ENCODE results near the gene SLC4A7. TPM values are rescaled to one million over a fixed set of nuclear protein-coding genes. Genes with fewer than 3 reads are reported as not detected.
"Not testable (repeated sequence)": the region's sequence is repeated elsewhere in the genome, so short reads cannot be mapped to it uniquely, and the experiment has no call there.

SLC4A7 gene
- 67.4 to 69.0 TPM (median 68.8 TPM) in 3 replicates for total RNA-seq
- long read RNA-seq, partial matches to known transcripts: 7 of 29 reads
- long read RNA-seq, other reads (novel, unspliced or antisense): 17 of 29 reads

DNA sequence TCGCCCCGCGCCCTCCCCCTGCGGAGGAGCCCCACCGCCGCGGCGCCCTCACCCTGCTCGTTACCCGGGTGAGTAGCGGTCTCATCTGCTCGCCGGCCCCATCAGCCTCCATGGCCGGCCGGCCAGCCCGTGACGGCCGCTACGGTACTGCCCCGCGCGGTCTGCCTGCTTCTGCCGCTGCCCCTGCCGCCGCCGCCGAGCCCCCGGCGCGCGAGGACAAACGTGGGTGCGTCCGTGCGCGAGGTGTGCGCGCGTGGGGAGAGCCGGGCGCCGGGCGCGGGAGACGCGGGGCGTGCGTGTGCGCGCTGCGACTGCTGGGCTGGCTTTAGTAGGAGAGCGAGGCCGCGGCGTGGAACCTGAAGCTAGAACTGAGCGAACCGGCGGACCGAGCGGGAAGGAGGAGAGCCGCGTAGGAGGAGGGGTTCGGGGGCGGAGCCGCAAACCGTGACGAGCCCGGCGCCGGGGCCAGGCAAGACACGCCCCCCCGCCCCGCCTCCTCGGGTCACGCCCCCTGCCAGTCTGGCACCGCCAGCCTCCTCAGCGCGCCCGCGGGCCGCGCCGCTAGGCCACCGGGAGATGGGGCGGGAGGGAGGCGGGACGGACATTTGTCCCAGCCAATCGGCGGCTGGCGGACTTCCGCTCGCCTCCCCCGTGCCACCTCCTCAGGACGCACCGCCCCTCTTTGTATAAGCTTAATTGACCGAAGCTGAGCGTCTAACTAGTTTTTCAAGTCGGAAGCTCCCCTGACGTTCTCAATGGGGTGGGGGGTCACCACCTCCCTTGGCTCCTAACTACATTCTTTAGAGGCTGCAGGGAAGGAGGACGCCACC lies at the start of gene SLC4A7:
Gene SLC4A7 (minus strand): TSS at position 370 of the 830 bp plus-strand sequence. CDS start 258 bp downstream, at position 112.
- peaks cover 31% of the 10 kb centered on the region for H3K4me1 Mint-ChIP-seq (ENCODE audit: low read depth)
- H3K4me3 Mint-ChIP-seq (ENCODE audit: unreplicated experiment): peak within 1 kb of the TSS; percentile 99
- H3K36me3 Mint-ChIP-seq (ENCODE audit: low read depth): no peaks in the 10 kb centered on the region
- peak within 1 kb of the TSS; percentile 95 for H3K27ac Mint-ChIP-seq (ENCODE audit: unreplicated experiment)
- DNase-seq (ENCODE audit: low spot score): peak; percentile 98
- no peaks in the 10 kb centered on the region for H3K27me3 Mint-ChIP-seq (ENCODE audit: low read depth)
- TF ChIP-seq, protein P1, sequence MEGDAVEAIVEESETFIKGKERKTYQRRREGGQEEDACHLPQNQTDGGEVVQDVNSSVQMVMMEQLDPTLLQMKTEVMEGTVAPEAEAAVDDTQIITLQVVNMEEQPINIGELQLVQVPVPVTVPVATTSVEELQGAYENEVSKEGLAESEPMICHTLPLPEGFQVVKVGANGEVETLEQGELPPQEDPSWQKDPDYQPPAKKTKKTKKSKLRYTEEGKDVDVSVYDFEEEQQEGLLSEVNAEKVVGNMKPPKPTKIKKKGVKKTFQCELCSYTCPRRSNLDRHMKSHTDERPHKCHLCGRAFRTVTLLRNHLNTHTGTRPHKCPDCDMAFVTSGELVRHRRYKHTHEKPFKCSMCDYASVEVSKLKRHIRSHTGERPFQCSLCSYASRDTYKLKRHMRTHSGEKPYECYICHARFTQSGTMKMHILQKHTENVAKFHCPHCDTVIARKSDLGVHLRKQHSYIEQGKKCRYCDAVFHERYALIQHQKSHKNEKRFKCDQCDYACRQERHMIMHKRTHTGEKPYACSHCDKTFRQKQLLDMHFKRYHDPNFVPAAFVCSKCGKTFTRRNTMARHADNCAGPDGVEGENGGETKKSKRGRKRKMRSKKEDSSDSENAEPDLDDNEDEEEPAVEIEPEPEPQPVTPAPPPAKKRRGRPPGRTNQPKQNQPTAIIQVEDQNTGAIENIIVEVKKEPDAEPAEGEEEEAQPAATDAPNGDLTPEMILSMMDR (IDR thresholded peaks at IDR 0.05): peak; percentile 18
- no peaks in the 10 kb centered on the region for H3K9me3 Mint-ChIP-seq (ENCODE audit: low read depth)

DNA sequence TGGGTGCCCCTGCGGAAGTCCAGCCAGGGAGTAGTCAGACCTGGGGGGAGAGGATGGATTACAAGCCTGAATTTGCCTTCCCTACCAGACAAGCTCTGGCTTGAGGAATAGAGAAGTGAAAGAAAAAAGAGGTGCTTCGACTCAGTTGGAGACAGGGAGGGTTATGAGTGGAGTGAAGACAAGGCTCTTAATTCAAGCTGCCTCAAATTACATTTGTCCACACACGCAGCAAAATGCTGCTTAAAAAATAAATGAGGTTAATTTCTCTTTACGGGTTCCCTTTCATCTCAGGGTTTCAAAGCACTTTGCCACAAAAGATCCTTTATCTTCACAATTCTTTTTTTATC lies 49.0 kb upstream of the SLC4A7 start:
- Mint-ChIP-seq H3K4me1 (ENCODE audit: low read depth) (peaks cover 47% of the 10 kb centered on the region), H3K27me3 (ENCODE audit: low read depth) (no peaks in the 10 kb centered on the region), H3K4me3 (ENCODE audit: unreplicated experiment) (peak overlapping the region; percentile 40), H3K36me3 (ENCODE audit: low read depth) (no peaks in the 10 kb centered on the region), H3K27ac (ENCODE audit: unreplicated experiment) (peak overlapping the region; percentile 96), H3K9me3 (ENCODE audit: low read depth) (no peaks in the 10 kb centered on the region)
- TF ChIP-seq, protein P1 (IDR thresholded peaks at IDR 0.05): no peak
- no peak for DNase-seq (ENCODE audit: low spot score)

DNA sequence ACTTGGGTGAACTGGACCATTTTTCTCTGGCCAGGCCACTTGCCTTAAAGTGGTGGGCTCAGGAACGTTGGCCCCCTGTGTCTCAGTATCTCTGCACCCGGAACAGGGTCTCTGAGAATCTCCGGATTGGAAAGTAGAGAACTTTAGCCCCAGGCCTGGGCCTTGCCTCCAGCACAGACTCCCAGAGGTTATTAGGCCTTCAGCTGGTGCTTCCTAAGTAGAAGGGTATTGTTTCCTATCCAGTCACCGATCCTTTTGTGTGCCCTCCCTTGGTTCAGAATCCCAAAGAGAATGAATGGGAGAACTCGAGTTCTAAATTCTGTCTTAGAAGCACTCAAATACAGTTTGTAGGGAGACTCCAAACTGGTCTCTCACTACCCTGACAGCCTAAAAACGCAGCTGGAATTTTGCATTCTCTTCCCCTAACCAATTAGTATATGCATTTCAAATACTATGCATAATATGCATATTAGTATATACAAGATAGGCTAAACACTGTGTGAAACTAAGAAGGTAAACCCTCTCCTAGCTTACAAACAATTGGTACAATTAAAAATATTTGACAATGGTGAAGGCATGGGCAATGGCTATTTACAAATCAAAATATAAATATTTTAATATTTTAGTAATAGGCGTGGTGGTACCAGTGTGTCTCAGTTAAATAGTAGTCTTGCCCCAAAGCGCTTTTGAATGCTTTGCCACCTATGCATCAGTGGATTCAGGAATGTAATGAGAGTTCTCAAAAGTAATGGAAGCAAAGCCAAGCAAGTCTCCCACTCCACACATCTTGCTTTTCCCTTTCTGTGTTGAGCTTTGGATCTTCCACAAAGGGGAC lies 48.5 kb upstream of the SLC4A7 start:
- Mint-ChIP-seq H3K27ac (ENCODE audit: unreplicated experiment) (peak overlapping the region; percentile 96), H3K9me3 (ENCODE audit: low read depth) (no peaks in the 10 kb centered on the region), H3K4me3 (ENCODE audit: unreplicated experiment) (peak overlapping the region; percentile 40), H3K36me3 (ENCODE audit: low read depth) (no peaks in the 10 kb centered on the region), H3K4me1 (ENCODE audit: low read depth) (peaks cover 47% of the 10 kb centered on the region), H3K27me3 (ENCODE audit: low read depth) (no peaks in the 10 kb centered on the region)
- DNase-seq (ENCODE audit: low spot score): no peak
- TF ChIP-seq, protein P1 (IDR thresholded peaks at IDR 0.05): no peak

DNA sequence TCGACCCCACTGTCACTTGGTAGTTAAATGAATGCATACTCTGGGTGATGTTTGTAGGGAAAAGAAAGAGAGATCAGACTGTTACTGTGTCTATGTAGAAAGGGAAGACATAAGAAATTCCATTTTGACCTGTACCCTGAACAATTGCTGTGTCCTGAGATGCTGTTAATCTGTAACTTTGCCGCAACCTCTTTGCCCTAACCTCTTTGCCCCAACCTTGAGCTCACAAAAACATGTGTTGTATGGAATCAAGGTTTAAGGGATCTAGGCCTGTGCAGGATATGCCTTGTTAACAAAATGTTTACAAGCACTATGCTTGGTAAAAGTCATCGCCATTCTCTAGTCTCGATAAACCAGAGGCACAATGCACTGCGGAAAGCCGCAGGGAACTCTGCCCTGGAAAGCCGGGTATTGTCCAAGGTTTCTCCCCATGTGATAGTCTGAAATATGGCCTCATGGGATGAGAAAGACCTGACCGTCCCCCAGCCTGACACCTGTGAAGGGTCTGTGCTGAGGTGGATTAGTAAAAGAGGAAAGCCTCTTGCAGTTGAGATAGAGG lies 47.1 kb upstream of the SLC4A7 start:
- DNase-seq (ENCODE audit: low spot score); H3K36me3 Mint-ChIP-seq (ENCODE audit: low read depth); H3K27ac Mint-ChIP-seq (ENCODE audit: unreplicated experiment); H3K4me3 Mint-ChIP-seq (ENCODE audit: unreplicated experiment); H3K27me3 Mint-ChIP-seq (ENCODE audit: low read depth); H3K9me3 Mint-ChIP-seq (ENCODE audit: low read depth): not testable (repeated sequence)
- peaks cover 44% of the 10 kb centered on the region for H3K4me1 Mint-ChIP-seq (ENCODE audit: low read depth)

DNA sequence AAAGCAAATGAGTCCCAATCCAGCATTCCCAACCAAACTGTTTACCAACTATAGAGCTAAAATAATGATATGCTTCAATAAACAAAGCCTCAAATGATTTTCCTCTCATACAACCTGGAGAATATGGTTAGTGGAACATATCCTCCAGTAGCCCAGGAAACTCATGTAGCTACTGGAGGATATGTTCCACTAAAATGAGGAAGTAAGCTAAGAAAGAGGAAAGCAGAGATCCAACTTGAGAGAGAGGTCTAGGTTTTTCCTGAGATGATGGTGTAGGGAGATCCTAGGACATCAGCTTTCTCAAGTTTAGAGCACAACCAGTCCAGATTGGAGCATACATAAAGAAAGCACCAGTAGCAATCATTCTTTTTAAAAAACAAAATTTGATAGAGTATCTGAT lies 44.6 kb upstream of the SLC4A7 start:
- Mint-ChIP-seq H3K4me1 (ENCODE audit: low read depth) (peaks cover 37% of the 10 kb centered on the region), H3K4me3 (ENCODE audit: unreplicated experiment) (no peak overlapping the region), H3K36me3 (ENCODE audit: low read depth) (no peaks in the 10 kb centered on the region), H3K27me3 (ENCODE audit: low read depth) (no peaks in the 10 kb centered on the region), H3K27ac (ENCODE audit: unreplicated experiment) (no peak overlapping the region), H3K9me3 (ENCODE audit: low read depth) (no peaks in the 10 kb centered on the region)
- TF ChIP-seq, protein P1 (IDR thresholded peaks at IDR 0.05): no peak
- no peak for DNase-seq (ENCODE audit: low spot score)
